SH-SY5Y (cell line): ENCODE data around the gene TMEM123.

Source experiments
- GATA2 ChIP-seq: IDR thresholded peaks from 2 replicates; pipeline ENCODE4 v1.6.1; 2011; ENCODE audit warnings: mild to moderate bottlenecking, low read depth, low read length
- GATA3 ChIP-seq: IDR thresholded peaks from 2 replicates; pipeline ENCODE4 v1.6.1; 2011; ENCODE audit warnings: low read depth, mild to moderate bottlenecking, low read length, moderate library complexity

DNA sequence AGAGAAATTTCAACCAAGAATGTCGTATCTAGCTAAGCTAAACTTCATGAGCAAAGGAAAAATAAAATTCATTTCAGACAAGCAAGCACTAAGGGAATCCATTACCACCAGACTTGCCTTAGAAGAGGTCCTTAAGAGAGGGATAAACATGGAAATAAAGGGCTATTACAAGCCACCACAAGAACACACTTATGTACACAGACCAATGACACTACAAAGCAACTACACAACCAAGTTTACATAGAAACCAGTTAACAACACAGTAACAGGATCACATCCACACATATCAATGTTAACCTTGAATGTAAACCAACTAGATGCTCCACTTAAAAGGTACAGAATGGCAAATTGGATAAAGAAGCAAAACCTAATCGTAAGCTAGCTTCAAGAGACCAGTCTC lies 38.0 kb downstream of the TMEM123 start:
- no peak for TF ChIP-seq GATA3
- TF ChIP-seq GATA2: no peak
